Measurements from ENCODE around the gene YIF1A.

GRCh38 chr11:66264914-66265313 lies 24.0 kb downstream of the YIF1A start:
- TF ChIP-seq YY1 (IDR thresholded peaks at IDR 0.05; ENCODE audit: extremely low read depth, insufficient replicate concordance, low read depth, low read length) (no peak), MAX (IDR thresholded peaks at IDR 0.05) (no peak), ATF3 (IDR thresholded peaks at IDR 0.05) (no peak), SP1 (IDR thresholded peaks at IDR 0.05; ENCODE audit: low read depth) (no peak), REST (IDR thresholded peaks at IDR 0.05; ENCODE audit: low read depth) (no peak), EZH2phosphoT487 (IDR thresholded peaks at IDR 0.05; ENCODE audit: borderline replicate concordance) (no peak), POLR2AphosphoS5 (IDR thresholded peaks at IDR 0.05; ENCODE audit: low read depth, low read length) (no peak), RAD21 (IDR thresholded peaks at IDR 0.05; ENCODE audit: low read depth) (no peak), POLR2A (IDR thresholded peaks at IDR 0.05; ENCODE audit: borderline replicate concordance, extremely low read depth, insufficient read depth, insufficient read length) (no peak), CTCF (IDR thresholded peaks at IDR 0.05 in 2 of 3, conservative IDR thresholded peaks at IDR 0.05 in 1 of 3; ENCODE audit: borderline replicate concordance in 1 of 3, insufficient read depth in 1 of 3, low read depth in 2 of 3, low read length in 2 of 3) (peak in 2 of 3 experiments; percentile 72 to 75; a peak in 4 of 6 replicates), ZBTB33 (IDR thresholded peaks at IDR 0.05; ENCODE audit: extremely low read depth, insufficient replicate concordance, low read length) (no peak)

Data from HCT116 (cell line).